KBM-7 (cell line): Measurements from ENCODE around the gene TRPM2.

Experiments
- DNase-seq: peaks from one replicate; pipeline ENCODE4 v3.0.0-alpha.2; 2015
- in situ Hi-C: fragments of 300-500 bp; cut with MboI; formaldehyde crosslinking; loops from 2 replicates; pipeline ENCODE4 v1.14.3; 2020; ENCODE audit warnings: low sequenced_read_pairs, low pct_unique_long_range_greater_than_20kb, mixed read lengths

Gene TRPM2

DNA sequence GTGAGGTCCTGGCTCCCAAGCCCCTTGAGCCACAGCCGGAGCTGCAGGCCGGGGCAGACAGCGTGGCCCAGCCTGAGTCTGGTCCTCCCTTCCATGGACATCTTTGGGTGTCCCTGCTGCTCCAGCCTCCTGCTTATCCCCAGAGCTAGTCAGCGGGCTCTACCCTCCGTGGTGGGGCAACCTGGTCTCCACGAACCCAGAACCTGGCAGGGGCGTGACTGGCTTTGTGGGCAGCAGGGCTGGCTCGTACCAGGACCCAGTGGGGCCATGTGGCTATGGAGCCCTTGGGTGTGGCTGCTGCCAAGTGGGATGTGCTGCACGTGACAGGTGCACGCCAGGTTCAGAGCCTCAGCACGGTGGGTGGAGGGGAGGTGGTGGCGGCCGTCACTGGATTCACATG lies 32.6 kb upstream of the TRPM2 start:
- DNase-seq = no peak
- in situ Hi-C loops = no loop called here

DNA sequence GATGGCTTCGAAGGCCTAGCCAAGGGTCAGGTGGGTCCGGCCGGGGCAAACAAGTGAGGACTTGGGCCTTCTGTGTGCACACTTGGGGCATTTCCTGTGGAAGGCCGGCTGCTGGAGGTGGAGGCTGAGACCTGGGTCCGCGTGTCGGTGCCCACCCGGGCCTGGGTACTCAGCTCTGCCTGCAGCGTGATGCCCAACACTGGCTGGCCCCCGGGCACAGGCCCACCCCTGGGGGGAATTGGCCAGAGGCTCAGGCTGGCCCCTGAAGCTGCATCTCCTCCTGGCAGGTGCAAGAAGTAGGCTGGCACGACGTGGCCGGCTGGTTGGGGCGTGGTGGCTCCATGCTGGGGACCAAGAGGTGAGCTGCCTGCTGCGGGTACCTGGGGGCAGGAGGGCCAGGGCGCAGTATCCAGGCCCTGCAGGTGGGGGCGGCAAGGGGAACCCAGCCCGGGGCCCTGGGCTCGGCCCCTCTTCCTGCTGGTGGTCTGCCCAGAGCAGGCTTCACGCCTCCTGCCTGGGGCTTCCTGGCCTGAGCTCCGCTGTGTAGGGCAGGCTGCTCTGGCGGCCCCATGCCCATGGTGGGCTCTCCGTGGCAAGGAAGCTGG lies 31.5 kb upstream of the TRPM2 start:
- in situ Hi-C loops = no loop called here
- no peak for DNase-seq

DNA sequence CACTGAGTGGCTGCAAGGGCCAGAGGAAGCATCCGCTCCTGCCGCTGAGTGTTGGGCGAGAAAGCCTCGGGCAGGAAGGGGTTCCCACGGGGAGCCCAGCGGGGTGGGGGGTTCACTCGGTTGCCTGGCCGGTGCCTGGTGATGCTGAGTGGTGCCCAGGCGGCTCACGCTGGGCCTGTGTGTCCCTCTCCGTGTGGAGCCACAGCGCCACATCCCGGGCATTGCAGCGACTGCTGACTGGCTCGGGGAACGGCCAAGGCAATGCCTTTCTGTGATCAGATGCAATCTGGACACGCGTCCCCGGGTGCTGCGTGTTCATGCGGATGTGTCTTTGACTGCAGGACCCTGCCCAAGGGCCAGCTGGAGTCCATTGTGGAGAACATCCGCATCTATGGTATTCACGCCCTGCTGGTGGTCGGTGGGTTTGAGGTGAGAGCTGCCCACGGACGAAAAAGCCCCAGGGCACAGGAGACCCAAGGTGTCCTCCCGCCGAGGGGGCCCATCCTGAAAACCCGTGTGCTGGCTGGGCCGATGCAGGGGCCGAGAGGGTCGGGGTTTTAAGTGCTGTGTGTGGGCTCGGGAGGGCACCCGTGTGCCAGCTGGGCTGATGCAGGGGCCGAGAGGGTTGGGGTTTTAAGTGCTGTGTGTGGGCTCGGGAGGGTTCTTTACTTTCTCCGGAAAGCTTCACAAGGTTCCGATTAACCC lies 30.6 kb upstream of the TRPM2 start:
- in situ Hi-C loops = no loop called here
- DNase-seq = no peak

DNA sequence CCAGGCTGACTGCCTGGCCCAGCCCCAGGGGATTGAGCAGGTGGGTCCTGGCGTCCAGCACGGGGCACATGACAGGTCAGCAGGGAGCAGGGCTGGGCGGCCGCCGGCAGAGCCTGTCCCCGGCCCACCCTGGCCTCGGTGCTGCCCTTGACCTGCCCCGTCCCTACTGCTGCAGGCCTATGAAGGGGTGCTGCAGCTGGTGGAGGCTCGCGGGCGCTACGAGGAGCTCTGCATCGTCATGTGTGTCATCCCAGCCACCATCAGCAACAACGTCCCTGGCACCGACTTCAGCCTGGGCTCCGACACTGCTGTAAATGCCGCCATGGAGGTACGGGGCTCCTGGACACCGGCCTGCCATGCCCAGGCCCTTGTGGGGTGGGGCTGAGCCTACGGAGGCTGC lies 29.8 kb upstream of the TRPM2 start:
- no peak for DNase-seq
- in situ Hi-C loops = no loop called here

DNA sequence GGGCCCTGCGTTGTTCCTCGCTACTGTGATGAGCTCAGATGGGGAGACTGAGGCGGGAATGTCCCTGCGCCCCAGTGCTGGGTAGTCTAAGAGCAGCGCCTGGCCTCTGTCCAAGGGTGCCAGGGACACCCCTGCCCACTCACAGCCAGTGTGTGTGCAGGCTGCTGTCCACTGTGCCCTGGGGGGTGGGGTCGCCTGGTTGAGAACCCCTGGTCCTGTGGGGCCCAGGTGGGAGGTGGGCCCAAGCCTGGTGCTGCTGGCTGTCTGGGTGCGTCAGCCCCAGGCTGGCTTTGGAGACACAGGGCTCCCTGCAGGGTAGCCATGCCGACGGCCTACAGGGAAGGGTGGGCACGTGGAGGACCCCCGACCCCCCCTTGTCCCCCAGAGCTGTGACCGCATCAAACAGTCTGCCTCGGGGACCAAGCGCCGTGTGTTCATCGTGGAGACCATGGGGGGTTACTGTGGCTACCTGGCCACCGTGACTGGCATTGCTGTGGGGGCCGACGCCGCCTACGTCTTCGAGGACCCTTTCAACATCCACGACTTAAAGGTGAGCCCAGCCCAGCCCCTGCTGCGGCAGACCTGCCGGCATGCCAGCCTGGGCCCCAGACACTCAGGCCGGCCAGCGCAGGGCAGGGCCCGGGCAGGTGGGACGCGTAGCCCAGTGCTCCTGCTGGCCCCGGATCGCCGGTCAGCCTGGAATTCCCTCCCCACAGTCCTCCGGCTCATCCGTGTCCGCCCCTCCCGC lies 29.1 kb upstream of the TRPM2 start:
- in situ Hi-C loops = no loop called here
- no peak for DNase-seq

DNA sequence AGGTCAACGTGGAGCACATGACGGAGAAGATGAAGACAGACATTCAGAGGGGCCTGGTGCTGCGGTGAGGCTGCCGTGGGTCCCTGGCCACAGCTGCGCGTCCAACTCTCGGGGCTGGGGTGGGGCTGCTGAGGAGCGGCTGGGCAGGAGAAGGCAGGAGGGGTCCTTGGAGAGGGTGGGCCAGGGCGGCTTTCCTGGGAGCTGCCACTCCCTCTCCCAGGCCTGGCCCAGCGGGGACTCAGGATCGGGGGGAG lies 28.6 kb upstream of the TRPM2 start:
- in situ Hi-C loops = loop anchor here (25.0 kb wide), 1 partner anchor 512 kb away; no protein-coding TSS in a partner anchor
- no peak for DNase-seq

DNA sequence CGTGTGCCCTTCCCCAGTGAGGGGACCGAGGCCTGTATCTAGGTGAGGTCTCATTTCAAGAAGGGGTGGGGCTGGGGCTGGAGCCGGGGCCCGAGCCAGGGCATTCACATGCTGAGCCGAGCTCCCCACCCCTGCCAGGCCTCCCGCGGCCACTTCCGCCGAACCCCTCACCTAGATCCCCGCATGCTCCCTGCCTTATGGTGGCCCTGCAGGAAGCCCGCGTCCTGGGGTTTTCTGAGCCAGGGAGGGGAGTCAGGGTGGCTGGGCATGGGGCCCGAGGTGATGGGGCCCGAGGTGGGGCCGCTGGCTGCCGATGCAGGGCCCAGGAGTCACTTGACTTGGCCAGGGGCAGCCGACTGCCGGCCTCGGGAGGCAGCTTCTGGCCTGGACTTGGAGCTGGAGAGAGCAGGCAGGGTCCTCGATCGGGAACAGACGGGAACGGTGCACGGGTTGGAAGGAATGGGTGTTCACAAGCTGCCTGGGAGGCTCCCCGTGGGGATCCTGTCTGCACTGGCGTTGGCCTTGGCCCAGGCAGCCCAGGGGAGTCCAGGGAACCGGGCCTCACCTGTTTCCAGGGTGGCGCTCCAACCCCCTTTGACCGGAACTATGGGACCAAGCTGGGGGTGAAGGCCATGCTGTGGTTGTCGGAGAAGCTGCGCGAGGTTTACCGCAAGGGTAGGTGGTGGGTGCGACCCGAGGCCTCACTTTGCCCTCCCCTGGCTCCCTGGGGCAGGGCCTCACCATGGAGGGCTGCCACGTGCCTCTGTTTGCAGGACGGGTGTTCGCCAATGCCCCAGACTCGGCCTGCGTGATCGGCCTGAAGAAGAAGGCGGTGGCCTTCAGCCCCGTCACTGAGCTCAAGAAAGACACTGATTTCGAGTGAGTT lies 27.8 kb upstream of the TRPM2 start:
- in situ Hi-C loops = loop anchor here (25.0 kb wide), 1 partner anchor 513 kb away; no protein-coding TSS in a partner anchor
- DNase-seq = no peak

DNA sequence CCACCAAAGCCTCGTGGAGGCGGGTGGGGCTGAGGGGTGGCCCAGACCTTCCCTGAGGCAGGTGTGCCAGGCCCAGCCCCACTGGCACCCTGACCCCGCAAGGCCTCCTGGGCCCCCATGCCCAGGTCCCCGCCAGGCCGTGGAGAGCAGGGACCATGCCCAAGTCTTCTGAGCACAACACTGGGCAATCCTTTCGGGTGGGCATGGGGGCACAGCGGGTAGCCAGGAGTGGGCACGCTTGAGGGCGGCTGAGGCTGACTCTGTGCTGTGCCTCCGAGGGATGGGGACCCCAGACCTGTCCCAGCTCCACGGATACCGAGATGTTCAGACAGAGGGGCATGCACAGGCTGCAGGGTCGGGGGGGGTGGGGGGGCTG lies 27.2 kb upstream of the TRPM2 start:
- in situ Hi-C loops = loop anchor here (25.0 kb wide), 1 partner anchor 514 kb away; no protein-coding TSS in a partner anchor

DNA sequence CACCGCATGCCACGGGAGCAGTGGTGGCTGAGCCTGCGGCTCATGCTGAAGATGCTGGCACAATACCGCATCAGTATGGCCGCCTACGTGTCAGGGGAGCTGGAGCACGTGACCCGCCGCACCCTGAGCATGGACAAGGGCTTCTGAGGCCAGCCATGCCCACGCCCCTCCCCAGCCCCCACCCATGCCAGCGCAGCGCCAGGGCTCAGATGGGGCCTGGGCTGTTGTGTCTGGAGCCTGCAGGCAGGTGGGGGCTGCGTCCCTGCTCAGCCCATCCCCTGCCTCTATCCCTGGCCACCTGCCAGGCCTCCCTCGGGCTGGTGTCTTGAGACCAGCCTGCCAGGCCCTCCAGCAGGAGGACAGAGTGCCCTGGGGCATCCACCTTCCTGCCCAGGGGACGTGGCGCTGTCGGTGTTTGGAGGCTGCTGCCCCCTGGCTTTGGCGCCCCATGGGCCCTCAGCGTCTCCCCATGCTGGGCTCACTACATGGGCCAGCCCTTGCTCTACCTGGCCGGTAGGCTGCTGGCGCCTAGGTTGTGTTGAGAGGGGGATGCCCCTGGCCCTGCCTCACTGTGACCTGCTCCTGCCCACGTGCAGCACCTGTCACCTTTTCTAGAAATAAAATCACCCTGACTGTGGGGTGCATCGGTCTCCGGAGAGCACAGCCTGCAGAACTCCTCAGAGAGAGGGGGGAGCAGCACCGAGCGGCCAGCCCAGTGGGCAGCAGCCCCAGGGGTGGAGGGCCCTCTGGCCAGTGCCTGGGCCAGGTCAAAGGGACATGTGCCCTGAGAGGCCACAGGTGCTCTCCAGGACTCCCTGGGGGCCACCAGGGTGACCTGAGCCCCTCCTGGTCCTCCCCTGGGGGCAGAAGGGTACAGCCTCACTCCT lies 26.5 kb upstream of the TRPM2 start:
- DNase-seq = no peak
- in situ Hi-C loops = loop anchor here (25.0 kb wide), 1 partner anchor 515 kb away; no protein-coding TSS in a partner anchor

More for the DNA sequence above, 27.2 kb upstream of the TRPM2 start:
- DNase-seq = no peak

DNA sequence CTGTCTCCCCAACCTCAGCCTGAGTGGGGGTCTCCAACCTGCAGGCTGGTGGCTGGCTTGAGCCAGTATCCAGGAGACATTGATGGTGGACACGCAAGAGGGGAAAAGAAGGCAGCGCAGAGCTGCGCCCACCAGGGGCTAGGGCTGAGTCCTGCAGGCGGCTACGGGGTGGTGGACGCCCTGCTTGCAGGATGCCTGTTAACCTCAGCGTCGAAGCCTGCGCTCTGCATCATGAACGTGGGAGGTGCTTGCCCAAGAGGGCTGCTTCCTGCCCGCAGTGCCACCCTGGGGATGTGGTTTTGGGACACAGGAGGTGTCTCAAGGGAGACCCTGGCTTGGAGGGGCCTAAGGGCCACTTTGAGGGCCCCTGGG lies 25.8 kb upstream of the TRPM2 start:
- no peak for DNase-seq
- in situ Hi-C loops = loop anchor here (25.0 kb wide), 1 partner anchor 515 kb away; no protein-coding TSS in a partner anchor

DNA sequence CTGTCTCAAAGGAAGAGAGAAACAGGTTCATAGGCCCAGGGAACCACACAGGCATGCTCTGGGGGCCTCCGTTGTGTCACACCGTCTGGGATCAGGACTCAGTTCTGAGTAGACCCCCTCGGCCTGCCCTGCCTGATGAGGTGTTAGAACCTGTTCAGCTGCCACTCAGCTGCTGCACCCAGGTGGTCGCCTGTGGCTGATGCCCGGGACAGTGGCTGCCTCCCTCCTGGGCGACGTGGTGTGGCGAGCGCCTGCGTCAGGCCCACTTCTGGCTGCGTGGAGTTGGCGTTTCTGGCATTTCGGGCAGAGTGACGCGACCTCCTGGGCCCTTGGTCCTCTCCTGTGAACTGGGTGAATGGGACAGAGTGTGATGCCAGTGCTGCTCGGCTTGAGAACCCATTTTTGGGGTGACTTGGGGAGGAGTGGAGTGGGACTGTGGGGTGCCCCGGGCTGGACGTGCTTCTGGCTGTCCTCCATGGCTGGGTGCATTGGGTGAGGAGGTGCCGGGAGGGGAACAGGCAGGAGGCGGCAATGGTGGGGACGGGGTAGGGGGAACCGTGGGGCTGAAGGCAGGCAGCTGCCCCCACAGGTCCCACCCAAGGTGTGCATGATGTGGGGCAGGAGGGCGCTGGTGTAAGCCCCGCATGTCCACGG lies 25.1 kb upstream of the TRPM2 start:
- no peak for DNase-seq
- in situ Hi-C loops = loop anchor here (25.0 kb wide), 1 partner anchor 516 kb away; no protein-coding TSS in a partner anchor

DNA sequence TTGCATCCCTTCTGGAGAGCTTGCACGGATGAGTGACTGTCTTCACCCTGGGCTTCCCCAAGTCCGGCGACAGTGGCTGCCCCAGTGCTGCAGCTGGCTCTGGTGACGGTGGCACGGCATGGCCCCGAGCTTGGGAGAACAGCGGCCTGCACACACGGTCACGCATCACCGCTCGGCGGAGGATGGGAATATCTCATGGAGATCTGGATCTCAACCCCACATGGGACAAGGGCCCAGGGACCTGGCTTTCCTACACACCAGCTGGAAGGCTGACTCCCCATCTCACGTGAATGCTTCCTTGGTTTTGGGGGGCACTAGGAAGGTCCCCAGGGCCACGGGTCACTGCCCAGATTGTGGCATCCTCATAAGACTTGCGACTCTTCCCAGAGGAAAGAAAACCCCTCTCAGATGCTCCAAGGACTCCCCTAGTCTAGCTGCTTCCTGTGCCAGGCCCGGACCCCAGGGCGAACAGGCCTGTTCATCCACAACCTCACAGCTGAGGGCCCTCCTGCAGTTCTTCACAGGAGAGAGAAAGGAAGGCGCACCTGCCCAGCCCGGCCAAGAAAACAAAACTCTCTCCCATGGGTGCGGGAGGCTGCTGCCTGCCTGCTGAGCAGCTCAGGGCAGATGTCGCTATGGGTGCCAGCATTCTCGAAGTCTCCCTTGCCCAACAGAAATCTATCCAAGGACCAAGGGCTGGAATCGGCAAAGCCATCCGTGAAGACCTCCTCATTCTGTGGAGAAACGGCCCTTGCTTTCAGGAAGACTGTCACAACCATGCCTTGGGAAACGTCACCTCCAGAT lies 24.1 kb upstream of the TRPM2 start:
- peak; percentile 19 for DNase-seq
- in situ Hi-C loops = loop anchor here (25.0 kb wide), 1 partner anchor 517 kb away; no protein-coding TSS in a partner anchor

DNA sequence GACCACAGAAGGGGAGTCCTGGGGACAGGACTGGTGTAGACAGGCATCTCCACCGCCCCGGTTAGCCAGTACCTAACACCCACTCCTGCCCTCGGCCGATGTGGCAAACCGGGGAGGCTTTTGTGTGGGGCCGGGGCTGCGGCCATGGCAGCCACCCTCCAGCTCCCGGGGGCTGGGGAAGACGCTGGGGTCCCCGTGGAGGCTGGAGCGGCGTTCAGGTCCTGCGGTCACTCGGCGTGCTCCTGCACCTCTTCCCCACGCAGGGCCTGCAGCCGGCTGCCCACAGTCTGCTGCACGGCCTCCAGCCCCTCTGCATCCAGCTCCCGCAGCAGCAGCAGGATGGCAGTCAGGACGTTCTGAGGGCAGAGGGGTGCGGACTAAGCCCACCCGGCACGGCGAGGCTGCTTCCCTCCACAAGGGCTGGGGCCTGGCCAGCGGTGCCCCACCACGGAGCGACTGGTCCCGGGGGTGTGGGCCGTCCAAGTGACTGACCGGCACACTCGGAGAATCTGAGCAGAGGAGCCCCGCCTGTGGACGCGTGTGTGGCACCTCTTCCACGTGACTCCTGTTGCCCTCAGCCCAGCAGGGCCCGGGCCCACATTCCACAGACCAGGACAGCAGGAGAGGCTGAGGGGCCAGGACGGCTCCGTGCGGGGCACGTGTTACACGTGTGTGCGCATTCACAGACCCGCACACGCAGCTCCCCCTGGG lies 23.3 kb upstream of the TRPM2 start:
- peak; percentile 18 for DNase-seq
- in situ Hi-C loops = loop anchor here (25.0 kb wide), 1 partner anchor 518 kb away; no protein-coding TSS in a partner anchor

DNA sequence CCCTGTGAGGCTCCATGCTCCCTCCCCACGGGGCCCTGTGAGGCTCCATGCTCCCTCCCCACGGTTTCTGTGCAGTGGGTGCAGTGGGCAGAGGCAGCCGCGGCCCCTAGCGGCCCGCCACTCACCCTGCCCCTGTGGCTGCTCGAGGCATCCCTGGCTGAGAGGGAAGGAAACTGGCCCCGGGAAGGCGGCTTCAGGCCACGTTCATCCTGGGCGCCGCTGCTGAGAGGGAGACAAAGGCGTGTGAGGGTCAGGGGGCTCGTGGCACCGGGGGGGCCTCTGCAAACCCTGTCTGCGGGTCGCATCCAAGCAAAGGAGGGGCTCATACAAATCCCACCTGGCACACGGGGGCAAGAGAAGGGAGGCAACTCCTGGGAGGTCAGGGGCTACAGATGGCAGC lies 22.7 kb upstream of the TRPM2 start:
- in situ Hi-C loops = loop anchor here (25.0 kb wide), 1 partner anchor 518 kb away; no protein-coding TSS in a partner anchor
- no peak for DNase-seq

DNA sequence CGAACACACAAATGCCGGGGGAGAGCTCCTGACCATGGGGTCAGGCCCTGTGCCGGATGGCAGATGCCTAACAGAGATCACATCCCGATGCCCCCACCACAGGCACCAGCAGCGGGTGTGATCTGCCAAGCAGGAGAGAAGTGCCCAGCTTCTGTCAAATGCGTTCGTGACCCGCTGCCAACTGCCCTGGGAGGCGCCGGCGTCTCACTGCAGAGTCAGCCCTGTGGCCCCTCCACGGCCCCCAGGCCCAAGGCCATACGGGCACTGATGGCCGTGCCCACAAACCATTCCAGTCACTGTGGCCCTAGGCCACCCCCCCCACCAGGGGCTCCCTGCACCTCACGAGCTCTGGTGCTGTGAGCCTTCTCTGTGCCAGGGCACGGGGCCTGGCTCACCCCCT lies 22.2 kb upstream of the TRPM2 start:
- DNase-seq = no peak
- in situ Hi-C loops = loop anchor here (25.0 kb wide), 1 partner anchor 519 kb away; no protein-coding TSS in a partner anchor

DNA sequence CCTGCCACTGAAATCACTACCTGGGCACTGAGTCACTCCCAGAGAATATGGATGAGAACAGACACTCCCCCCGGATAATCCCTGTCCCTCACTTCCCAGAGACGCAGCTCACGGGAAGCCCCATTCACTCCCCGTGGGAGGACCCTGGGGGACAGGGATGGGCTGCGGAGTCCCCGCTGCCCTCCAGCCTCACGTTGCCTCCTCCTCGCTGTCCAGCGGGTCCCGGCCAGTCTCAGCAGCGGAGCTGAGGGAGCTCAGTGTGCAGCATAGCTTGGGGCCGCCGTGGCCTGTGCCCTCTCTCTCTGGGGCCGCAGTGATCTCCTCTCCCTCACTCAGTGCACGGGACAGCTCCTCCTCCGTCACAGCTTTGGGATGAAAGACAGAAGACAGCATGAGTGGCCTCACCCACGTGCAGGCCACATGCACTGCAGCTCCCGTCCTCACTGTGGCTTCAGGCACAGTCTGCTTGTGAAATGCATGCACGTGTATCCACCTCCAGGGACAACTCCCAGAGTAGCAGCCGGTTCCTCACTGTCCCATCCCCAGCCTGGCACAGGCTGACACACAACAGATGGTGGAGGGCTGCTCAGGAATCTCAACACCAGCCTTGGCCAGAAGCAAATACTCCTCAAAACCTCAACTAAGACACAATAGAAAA lies 21.6 kb upstream of the TRPM2 start:
- in situ Hi-C loops = loop anchor here (25.0 kb wide), 1 partner anchor 519 kb away; no protein-coding TSS in a partner anchor
- no peak for DNase-seq
